Endothelial cell of umbilical vein (primary cell): ENCODE results near the gene LIX1. TPM values are rescaled to one million over a fixed set of nuclear protein-coding genes. Genes with fewer than 3 reads are reported as not detected.

Source experiments
- BruUV-seq: library from RNA; stranded (reverse); fragments of 400-500 nt; replicated peaks from 2 replicates; lab custom pipeline; 2021; lab: Mats Ljungman, UMichigan
- CTCF ChIA-PET: fragments of 300-600, 350-600 bp; sonication (Branson Sonifier 250); formaldehyde crosslinking; loops from one replicate; lab custom pipeline; 2021; ENCODE audit warnings: antibody characterized with exemption, inconsistent platforms; lab: Charles Lee
- POLR2A ChIA-PET: fragments of 300-600, 350-600 bp; sonication (Branson Sonifier 250); formaldehyde crosslinking; loops from one replicate; lab custom pipeline; 2021; ENCODE audit warnings: antibody characterized with exemption, inconsistent platforms; lab: Charles Lee
- DNase-seq: peaks from one replicate; pipeline ENCODE4 v3.0.0-alpha.2; 2011; ENCODE audit warnings: low read depth, low spot score
- FAIRE-seq: peaks from 2 replicates; lab custom pipeline; 2011; peaks lifted over from hg19 to GRCh38; lab: Jason Lieb, UNC
- H2AFZ ChIP-seq: 2 replicates; pipeline ENCODE4 v1.6.0; 2012; ENCODE audit warnings: low read depth, low read length, control low read depth, inconsistent platforms
- H3K27ac ChIP-seq: 2 replicates; pipeline ENCODE4 v1.5.1; 2011; ENCODE audit warnings: low read depth, mild to moderate bottlenecking, control low read depth, low read length, moderate library complexity; ENCODE audit not compliant: insufficient read depth
- H3K27me3 ChIP-seq, 2 experiments: 2 replicates each; pipeline versions ENCODE4 v1.6.0 to v1.6.1; 2011; ENCODE audit warnings: low read length in 2 of 2, mixed read lengths in 1 of 2; ENCODE audit not compliant: control insufficient read depth in 2 of 2, insufficient read depth in 2 of 2
- H3K36me3 ChIP-seq, 2 experiments: 2 replicates in 1 of 2; 3 replicates in 1 of 2; pipeline ENCODE4 v1.5.1; 2011; ENCODE audit warnings: low read length in 2 of 2, mild to moderate bottlenecking in 1 of 2, moderate library complexity in 1 of 2; ENCODE audit not compliant: control insufficient read depth in 2 of 2, insufficient read depth in 2 of 2; ENCODE audit errors: extremely low read depth in 1 of 2
- H3K4me1 ChIP-seq: 3 replicates; pipeline ENCODE4 v1.5.1; 2011; ENCODE audit warnings: mild to moderate bottlenecking, low read length; ENCODE audit not compliant: control insufficient read depth, insufficient read depth; ENCODE audit errors: extremely low read depth
- H3K4me2 ChIP-seq: 2 replicates; pipeline ENCODE4 v1.6.1; 2011; ENCODE audit warnings: low read length, control low read depth, mixed read lengths; ENCODE audit not compliant: insufficient read depth
- H3K4me3 ChIP-seq, 3 experiments: fragments of 200-600 bp in 1 of 3; sonication (generic), shearing (Covaris generic) in 1 of 3; replicated peaks in 1 of 3; 2 replicates each; pipeline ENCODE4 v1.5.1; 2011 to 2016; ENCODE audit warnings: control low read depth in 3 of 3, low read length in 3 of 3, mild to moderate bottlenecking in 2 of 3, inconsistent platforms in 1 of 3, low read depth in 1 of 3, moderate library complexity in 1 of 3; ENCODE audit not compliant: insufficient read depth in 1 of 3
- H3K79me2 ChIP-seq: 2 replicates; pipeline ENCODE4 v1.6.0; 2012; ENCODE audit warnings: low read length, inconsistent platforms; ENCODE audit not compliant: control insufficient read depth, insufficient read depth
- H3K9ac ChIP-seq: replicated peaks from 2 replicates; pipeline ENCODE3; 2011; ENCODE audit warnings: low read length, control low read depth; ENCODE audit not compliant: insufficient read depth; ENCODE audit errors: extremely low read depth
- H3K9me1 ChIP-seq: replicated peaks from 3 replicates; pipeline ENCODE4 v1.6.0; 2011; ENCODE audit warnings: mild to moderate bottlenecking, low read length; ENCODE audit not compliant: control insufficient read depth, insufficient read depth; ENCODE audit errors: extremely low read depth
- H3K9me3 ChIP-seq: replicated peaks from 2 replicates; pipeline ENCODE4 v1.5.1; 2012; ENCODE audit warnings: low read length, inconsistent platforms; ENCODE audit not compliant: control insufficient read depth, insufficient read depth
- H4K20me1 ChIP-seq: replicated peaks from 2 replicates; pipeline ENCODE3; 2011; ENCODE audit warnings: mild to moderate bottlenecking, low read length; ENCODE audit not compliant: control insufficient read depth, insufficient read depth; ENCODE audit errors: extremely low read depth
- EZH2 ChIP-seq: IDR thresholded peaks from 2 replicates; pipeline ENCODE4 v1.6.1; 2012; ENCODE audit warnings: borderline replicate concordance, low read depth, mild to moderate bottlenecking, moderate library complexity, low read length, inconsistent platforms; ENCODE audit not compliant: severe bottlenecking
- FOS ChIP-seq: IDR thresholded peaks from 2 replicates; pipeline ENCODE4 v1.6.1; 2011; ENCODE audit warnings: mild to moderate bottlenecking, low read length, moderate library complexity, borderline replicate concordance; ENCODE audit not compliant: insufficient read depth
- GATA2 ChIP-seq: IDR thresholded peaks from 2 replicates; pipeline ENCODE4 v1.7.0; 2011; ENCODE audit warnings: low read depth, mild to moderate bottlenecking, moderate library complexity, mixed read lengths, low read length; ENCODE audit not compliant: insufficient read length, insufficient read depth
- JUN ChIP-seq: IDR thresholded peaks from 2 replicates; pipeline ENCODE4 v1.6.1; 2011; ENCODE audit warnings: borderline replicate concordance, low read depth; ENCODE audit not compliant: insufficient read length, insufficient read depth
- MYC ChIP-seq: IDR thresholded peaks from one replicate; pipeline ENCODE4 v1.6.1; 2011; ENCODE audit warnings: mild to moderate bottlenecking, low read depth, low read length
- POLR2A ChIP-seq: IDR thresholded peaks from 2 replicates; pipeline ENCODE4 v1.6.1; 2012; ENCODE audit warnings: low read depth, mild to moderate bottlenecking, control low read depth, low read length
- POLR2AphosphoS5 ChIP-seq: IDR thresholded peaks from 2 replicates; pipeline ENCODE4 v1.6.1; 2012; ENCODE audit warnings: low read depth, mild to moderate bottlenecking, control low read depth, low read length, moderate library complexity; ENCODE audit not compliant: insufficient read depth
- dilution Hi-C: fragments of 300-500 bp; cut with MboI; formaldehyde crosslinking; loops from one replicate; pipeline ENCODE4 v1.15.0; 2019; ENCODE audit warnings: low sequenced_read_pairs; ENCODE audit not compliant: extremely low pct_ligation_motif_present
- intact Hi-C: fragments of 100-400 bp; cut with micrococcal nuclease; formaldehyde crosslinking; loops from one replicate; pipeline ENCODE4 v1.10.0; 2022
- polyA plus RNA-seq, 4 experiments: library from polyadenylated mRNA; depleted of rRNA in 3 of 4; stranded (reverse) in 3 of 4; unstranded in 1 of 4; fragments of >200 nt; gene quantifications; 2 replicates each; pipeline versions ENCODE4 v1.2.1 to v1.2.3, GENCODE V29; 2011 to 2012; ENCODE audit warnings: missing spikeins in 1 of 4
- total RNA-seq: library from RNA; stranded (reverse); gene quantifications from 2 replicates; pipeline ENCODE4 v1.2.3, GENCODE V29; 2021
- TF ChIP-seq, protein P1 (sequence below), 2 donors: IDR thresholded peaks; 1 replicate in 1 of 2; 2 replicates in 1 of 2; pipeline ENCODE4 v1.5.1; 2011; ENCODE audit warnings: low read length in 2 of 2, mild to moderate bottlenecking in 2 of 2, moderate library complexity in 2 of 2, control low read depth in 1 of 2, inconsistent platforms in 1 of 2, low read depth in 1 of 2; ENCODE audit not compliant: insufficient read depth in 1 of 2; ENCODE audit errors: extremely low read depth in 1 of 2
- TF ChIP-seq, protein P2 (sequence below): IDR thresholded peaks from 2 replicates; pipeline ENCODE4 v1.6.1; 2011; ENCODE audit not compliant: insufficient read depth, insufficient read length

Gene LIX1
- total and polyA plus RNA-seq, 2 donors (not counting 3 experiments of a cell fraction or from before 2014, with no cell fraction given): not detected

DNA sequence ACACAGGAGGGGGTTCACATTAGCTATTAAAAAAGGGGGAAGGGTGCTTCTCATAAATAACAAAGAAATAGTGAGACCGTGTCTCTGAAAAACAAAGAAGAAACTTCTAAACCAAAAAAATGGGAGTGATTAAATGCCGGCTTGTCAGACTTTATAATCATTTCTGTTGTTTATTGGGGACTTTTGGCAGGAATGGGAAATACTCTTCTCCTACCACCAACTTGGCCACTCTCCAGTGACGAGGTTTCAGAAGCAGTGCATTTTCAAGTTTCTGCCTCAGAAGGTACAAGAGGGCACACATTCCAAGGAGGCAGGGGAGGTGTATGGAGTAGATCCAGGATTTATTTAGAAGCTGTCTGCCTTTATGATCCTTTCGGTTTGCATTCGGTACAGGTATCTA is 46.2 kb downstream of the LIX1 start:
- ChIA-PET POLR2A (no interaction called here), CTCF (no interaction called here)
- H3K79me2 ChIP-seq: no peaks in the 10 kb centered on the region
- intact Hi-C loops: no loop called here
- no peaks in the 10 kb centered on the region for H3K36me3 ChIP-seq
- TF ChIP-seq GATA2 (no peak), FOS (no peak), EZH2 (no peak), MYC (no peak), JUN (no peak), POLR2A (no peak), POLR2AphosphoS5 (no peak)
- TF ChIP-seq, protein P1, sequence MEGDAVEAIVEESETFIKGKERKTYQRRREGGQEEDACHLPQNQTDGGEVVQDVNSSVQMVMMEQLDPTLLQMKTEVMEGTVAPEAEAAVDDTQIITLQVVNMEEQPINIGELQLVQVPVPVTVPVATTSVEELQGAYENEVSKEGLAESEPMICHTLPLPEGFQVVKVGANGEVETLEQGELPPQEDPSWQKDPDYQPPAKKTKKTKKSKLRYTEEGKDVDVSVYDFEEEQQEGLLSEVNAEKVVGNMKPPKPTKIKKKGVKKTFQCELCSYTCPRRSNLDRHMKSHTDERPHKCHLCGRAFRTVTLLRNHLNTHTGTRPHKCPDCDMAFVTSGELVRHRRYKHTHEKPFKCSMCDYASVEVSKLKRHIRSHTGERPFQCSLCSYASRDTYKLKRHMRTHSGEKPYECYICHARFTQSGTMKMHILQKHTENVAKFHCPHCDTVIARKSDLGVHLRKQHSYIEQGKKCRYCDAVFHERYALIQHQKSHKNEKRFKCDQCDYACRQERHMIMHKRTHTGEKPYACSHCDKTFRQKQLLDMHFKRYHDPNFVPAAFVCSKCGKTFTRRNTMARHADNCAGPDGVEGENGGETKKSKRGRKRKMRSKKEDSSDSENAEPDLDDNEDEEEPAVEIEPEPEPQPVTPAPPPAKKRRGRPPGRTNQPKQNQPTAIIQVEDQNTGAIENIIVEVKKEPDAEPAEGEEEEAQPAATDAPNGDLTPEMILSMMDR (IDR thresholded peaks at IDR 0.05; ENCODE audit: extremely low read depth in 1 of 2, insufficient read depth in 1 of 2, low read depth in 1 of 2, low read length in 2 of 2): no peak
- TF ChIP-seq, protein P2, sequence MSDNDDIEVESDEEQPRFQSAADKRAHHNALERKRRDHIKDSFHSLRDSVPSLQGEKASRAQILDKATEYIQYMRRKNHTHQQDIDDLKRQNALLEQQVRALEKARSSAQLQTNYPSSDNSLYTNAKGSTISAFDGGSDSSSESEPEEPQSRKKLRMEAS: no peak
- H4K20me1 ChIP-seq: no peaks in the 10 kb centered on the region
- H3K9me3 ChIP-seq: no peaks in the 10 kb centered on the region
- H3K9me1 ChIP-seq: no peaks in the 10 kb centered on the region
- no peak overlapping the region for H3K27ac ChIP-seq
- no peak overlapping the region for H2AFZ ChIP-seq
- H3K4me3 ChIP-seq: no peak overlapping the region
- no TSS peak for BruUV-seq
- DNase-seq: no peak
- H3K4me1 ChIP-seq: no peaks in the 10 kb centered on the region
- FAIRE-seq: no peak
- no peak overlapping the region for H3K4me2 ChIP-seq
- no peak overlapping the region for H3K9ac ChIP-seq
- H3K27me3 ChIP-seq: peaks cover 8 to 17% of the 10 kb centered on the region in 2 experiments
- dilution Hi-C loops: no loop called here
